SK-N-SH (cell line): ENCODE results near the gene SCYL1.
"Not testable (repeated sequence)": the region's sequence is repeated elsewhere in the genome, so short reads cannot be mapped to it uniquely, and the experiment has no call there.

Experiments
- CTCF ChIP-seq: fragments of 200-600 bp; sonication (generic); IDR thresholded peaks from 2 replicates; pipeline ENCODE4 v1.6.1; 2017; ENCODE audit warnings: antibody characterized with exemption, mild to moderate bottlenecking, moderate library complexity
- MEF2A ChIP-seq: IDR thresholded peaks from 2 replicates; pipeline ENCODE4 v1.4.0; 2012; ENCODE audit warnings: low read depth, borderline replicate concordance
- MXI1 ChIP-seq: IDR thresholded peaks from 2 replicates; pipeline ENCODE4 v1.6.1; 2012; ENCODE audit warnings: mild to moderate bottlenecking, low read depth, low read length, improper control_type of control experiment
- REST ChIP-seq: IDR thresholded peaks from 2 replicates; pipeline ENCODE4 v1.6.1; 2012; ENCODE audit warnings: mild to moderate bottlenecking, low read depth, low read length, moderate library complexity
- SMC3 ChIP-seq: IDR thresholded peaks from 2 replicates; pipeline ENCODE4 v1.6.1; 2012; ENCODE audit warnings: low read depth, low read length, improper control_type of control experiment

- TF ChIP-seq CTCF, SMC3, REST, MEF2A, MXI1: not testable (repeated sequence)
Measured at GRCh38 chr11:65523631-65523968, 1.3 kb upstream of the SCYL1 start.
